Activated CD8-positive, alpha-beta memory T cell treated with anti-CD3 and anti-CD28 coated beads for 36 hours (primary cell): ENCODE results near the gene NMNAT2. TPM values are rescaled to one million over a fixed set of nuclear protein-coding genes. Genes with fewer than 3 reads are reported as not detected.
"Not testable (repeated sequence)": the region's sequence is repeated elsewhere in the genome, so short reads cannot be mapped to it uniquely, and the experiment has no call there.

ENCODE experiments used
- CTCF ChIA-PET: fragments of 350-600 bp; sonication (Branson Sonifier 250); formaldehyde crosslinking; loops from one replicate; lab custom pipeline; 2021; ENCODE audit warnings: antibody characterized with exemption; lab: Charles Lee
- POLR2A ChIA-PET: fragments of 350-600 bp; sonication (Branson Sonifier 250); formaldehyde crosslinking; loops from one replicate; lab custom pipeline; 2021; ENCODE audit warnings: antibody characterized with exemption; lab: Charles Lee
- total RNA-seq, 2 experiments: library from RNA; stranded (reverse); gene quantifications; one replicate each; pipeline ENCODE4 v1.2.3, GENCODE V29; 2021

NMNAT2 gene
- total RNA-seq, result not detected

DNA sequence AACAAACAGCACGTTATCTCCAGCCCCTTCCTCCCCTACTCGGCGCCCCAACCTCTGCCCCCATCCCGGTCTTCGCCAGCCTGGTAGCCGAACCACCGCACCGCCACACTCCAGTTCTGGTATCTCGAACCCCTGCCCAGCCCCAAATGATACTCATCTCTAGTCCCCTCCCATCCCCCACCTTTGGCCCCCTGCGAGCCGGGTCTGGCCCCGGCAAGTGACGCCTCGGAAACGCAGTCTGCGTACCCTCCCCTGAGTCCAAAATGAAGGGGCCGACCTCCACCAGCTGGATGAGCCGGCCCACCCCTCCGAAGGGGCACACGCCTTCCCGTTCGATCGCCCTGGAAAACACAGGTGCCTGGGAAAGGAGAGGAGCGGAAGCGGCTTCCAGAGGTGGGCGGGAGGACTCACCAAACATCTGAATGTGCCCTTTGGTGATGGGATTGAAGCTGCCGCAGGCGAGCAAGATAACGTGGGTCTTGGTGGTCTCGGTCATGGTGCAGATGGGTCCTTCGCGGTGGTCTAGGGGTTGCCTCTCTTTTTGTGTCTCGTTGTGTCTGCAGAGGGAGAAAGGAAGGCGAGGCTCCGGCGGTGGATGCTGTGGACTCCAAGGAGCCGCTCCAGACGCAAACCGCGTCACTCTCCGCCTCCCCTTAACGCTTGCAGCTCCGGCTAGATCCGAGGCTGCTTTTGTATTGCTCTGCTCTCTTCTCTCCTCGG, at the start of gene NMNAT2:
NMNAT2 (minus strand) TSS at position 609 of the 720 bp plus-strand sequence; CDS start at position 496, 113 bp downstream.
- CTCF ChIA-PET, result no interaction called here
- POLR2A ChIA-PET, result no interaction called here

GRCh38 chr1:183467687-183468086, 49.5 kb upstream of the NMNAT2 start:
- CTCF ChIA-PET, result no interaction called here
- POLR2A ChIA-PET, result no interaction called here

DNA sequence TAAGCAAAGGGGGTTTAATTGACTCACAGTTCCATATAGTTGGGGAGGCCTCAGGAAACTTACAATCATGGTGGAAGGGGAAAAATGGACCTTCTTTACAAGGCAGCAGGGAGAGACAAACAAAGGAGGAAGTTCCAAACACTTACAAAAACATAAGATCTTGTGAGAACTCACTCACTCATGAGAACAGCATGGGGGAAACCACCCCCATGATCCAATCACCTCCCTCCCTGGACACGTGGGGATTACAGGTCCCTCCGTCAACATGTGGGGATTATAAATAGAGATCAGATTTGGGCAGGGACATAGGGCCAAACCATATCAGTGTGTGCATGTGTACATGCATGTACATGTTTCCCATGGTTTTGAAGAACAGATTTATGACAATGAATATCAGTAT, 48.6 kb upstream of the NMNAT2 start:
- CTCF ChIA-PET, result no interaction called here
- POLR2A ChIA-PET, result no interaction called here

DNA sequence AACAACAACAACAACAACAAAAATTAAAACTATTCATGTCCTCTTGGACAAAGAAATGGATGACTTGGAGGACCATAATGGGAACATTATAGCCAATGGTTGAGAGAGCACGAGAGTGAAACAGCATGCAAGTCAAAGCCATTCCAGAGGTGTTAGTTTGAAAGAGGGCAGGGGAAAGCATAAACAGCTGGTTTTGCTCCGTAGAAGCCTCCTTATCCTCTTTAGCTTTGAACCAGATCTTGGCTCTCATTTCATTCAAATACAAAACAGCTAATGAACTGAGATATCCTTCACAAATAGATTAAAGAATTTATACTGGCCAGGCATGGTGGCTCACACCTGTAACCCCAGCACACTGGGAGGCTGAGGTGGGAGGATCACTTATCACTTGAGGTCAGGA, 45.4 kb upstream of the NMNAT2 start:
- POLR2A ChIA-PET, result no interaction called here
- CTCF ChIA-PET, result no interaction called here

DNA sequence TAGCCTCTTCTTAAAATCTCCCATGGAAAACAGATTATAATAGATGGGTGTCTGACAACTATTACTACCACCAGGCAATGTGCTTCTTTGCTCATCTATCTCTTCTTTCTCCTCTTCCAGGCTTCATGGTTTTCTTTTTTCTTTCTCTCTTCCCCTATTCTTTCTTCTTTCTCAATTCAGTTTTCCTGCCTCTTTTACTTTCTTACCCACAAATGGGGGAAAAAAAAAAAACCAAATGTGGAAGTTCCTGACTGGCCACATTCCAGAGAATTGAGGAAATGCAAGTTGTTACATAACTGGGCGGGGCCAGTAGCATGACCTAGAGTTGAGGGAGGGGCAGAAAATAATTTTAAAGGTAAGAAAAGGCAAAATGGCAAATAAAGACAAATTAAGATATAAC, 43.2 kb upstream of the NMNAT2 start:
- ChIA-PET POLR2A (no interaction called here), CTCF (no interaction called here)

GRCh38 chr1:183460596-183460995, 42.4 kb upstream of the NMNAT2 start:
- ChIA-PET CTCF (no interaction called here), POLR2A (no interaction called here)

- POLR2A ChIA-PET, result no interaction called here
- CTCF ChIA-PET, result no interaction called here
Observed at GRCh38 chr1:183457449-183457848, 39.3 kb upstream of the NMNAT2 start.

DNA sequence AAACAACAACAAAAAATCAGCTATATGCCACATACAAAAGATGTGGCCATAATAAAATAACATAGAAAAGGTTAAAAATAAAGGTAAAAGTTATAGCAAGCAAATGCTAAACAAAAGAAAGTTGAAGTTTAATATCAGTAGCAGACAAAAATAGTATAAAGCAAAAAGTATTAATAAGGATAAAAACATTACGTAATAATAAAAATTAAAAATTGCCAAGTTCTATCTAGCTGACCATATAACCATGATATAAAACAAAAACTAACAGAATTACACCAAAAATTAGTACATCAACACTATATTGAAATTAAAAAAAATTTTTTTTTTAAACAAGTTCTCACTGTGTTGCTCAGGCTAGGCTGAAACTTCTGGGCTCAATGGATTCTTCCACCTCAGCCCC, 38.6 kb upstream of the NMNAT2 start:
- POLR2A ChIA-PET, result no interaction called here
- CTCF ChIA-PET, result no interaction called here

GRCh38 chr1:183454377-183454776, 36.2 kb upstream of the NMNAT2 start:
- ChIA-PET CTCF (no interaction called here), POLR2A (no interaction called here)

DNA sequence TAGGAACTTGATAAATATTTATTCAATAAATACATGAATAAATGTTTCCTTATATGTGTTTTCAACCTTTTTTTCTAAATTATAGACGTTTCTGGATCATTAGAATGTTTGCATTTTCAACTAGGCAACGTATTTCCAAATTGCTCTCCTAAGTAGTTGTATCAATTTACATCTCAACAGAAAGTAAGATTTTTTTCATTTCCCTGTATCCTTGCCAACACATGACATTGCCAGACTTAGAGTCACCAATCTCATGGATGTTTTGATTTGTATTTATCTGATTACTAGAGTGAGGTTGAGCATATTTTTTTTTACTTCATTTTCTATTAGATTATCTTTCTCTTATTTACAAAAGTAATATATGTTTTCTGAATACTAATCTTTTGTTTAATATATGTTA, 31.9 kb upstream of the NMNAT2 start:
- ChIA-PET CTCF (no interaction called here), POLR2A (no interaction called here)

DNA sequence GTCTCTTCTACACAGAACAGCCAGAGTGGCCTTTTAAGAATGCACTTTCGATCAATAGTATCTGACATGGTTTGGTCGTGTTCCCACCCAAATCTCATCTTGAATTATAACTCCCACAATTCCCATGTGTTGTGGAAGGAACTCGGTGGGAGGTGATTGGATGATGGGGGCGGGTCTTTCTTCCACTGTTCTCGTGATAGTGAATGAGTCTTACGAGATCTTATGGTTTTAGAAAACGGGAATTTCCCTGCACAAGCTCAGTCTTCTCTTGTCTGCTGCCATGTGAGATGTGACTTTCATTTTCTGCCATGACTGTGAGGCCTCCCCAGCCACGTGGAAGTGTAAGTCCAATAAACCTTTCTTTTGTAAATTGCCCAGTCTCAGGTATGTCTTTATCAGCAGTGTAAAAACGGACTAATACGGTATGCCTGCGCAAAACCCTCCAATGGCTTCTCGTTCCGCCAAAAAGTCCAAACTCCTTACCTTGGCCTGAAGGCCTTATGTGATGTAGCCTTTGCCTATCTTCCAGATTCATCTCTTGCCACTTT, 31.1 kb upstream of the NMNAT2 start:
- ChIA-PET POLR2A (no interaction called here), CTCF (no interaction called here)

DNA sequence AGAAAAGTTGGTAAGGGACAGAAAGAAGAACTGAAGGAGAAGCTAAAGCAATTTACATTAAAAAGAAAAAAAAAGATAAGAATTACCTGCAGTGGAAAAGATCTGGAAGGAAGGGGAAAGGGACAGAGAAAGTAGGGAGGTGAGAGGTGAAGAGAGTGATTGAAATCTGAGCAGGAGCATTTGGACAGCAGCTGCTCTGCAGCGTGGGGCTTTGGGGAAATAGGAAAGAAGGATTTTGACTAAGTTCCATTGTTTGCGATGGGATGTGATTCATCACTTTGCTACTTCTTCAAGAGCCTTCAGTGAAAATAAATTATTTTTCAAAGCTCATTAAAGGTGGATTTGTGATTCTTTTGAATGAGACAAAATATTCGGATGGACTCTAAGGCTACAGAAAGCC, 26.1 kb upstream of the NMNAT2 start:
- ChIA-PET POLR2A (no interaction called here), CTCF (no interaction called here)

- POLR2A ChIA-PET, result no interaction called here
- CTCF ChIA-PET, result no interaction called here
Observed at GRCh38 chr1:183443466-183443865, 25.3 kb upstream of the NMNAT2 start.

DNA sequence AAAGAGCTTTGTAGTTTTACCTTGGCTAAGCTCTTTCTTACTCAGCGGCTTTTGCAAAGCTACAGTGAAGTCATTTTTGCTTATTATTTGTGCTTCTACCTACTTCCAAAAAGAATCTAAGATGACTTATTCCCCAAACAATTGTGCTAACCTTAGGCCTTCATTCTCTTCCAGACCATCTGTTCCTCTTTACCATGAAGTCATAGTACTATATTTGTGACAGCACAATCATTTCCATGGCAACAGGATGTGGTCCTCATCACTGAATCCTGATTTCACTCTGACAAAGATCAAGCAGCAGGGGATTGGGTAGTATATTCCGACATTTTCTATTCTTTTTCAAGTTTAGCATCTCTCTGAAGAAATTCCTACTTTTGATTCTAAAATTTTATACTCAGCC, 24.8 kb upstream of the NMNAT2 start:
- POLR2A ChIA-PET, result no interaction called here
- CTCF ChIA-PET, result no interaction called here

GRCh38 chr1:183438060-183438459, 19.9 kb upstream of the NMNAT2 start:
- POLR2A ChIA-PET, result no interaction called here
- CTCF ChIA-PET, result no interaction called here

GRCh38 chr1:183435497-183435896, 17.3 kb upstream of the NMNAT2 start:
- CTCF ChIA-PET, result no interaction called here

DNA sequence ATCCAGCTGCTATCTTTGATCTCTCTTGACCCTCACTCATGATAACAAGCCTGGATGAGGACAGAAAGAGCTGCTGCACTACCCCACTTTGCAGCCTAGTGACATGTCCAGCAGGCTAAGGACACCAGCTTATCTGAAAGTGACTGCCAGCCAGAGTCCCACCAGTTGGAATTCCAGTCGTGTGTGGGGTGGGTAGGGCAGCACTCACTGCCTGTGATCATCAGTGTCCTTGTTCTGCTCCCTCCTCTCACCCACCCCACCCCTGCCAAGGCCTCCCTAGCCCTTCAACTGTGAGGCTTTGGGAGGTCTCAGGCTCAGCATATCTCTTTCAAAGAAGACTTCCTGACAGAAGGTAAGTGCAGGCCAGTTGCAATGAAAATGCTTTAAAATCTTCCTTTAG, 15.5 kb upstream of the NMNAT2 start:
- ChIA-PET POLR2A (no interaction called here), CTCF (no interaction called here)

More at GRCh38 chr1:183435497-183435896, 17.3 kb upstream of the NMNAT2 start:
- POLR2A ChIA-PET, result no interaction called here

DNA sequence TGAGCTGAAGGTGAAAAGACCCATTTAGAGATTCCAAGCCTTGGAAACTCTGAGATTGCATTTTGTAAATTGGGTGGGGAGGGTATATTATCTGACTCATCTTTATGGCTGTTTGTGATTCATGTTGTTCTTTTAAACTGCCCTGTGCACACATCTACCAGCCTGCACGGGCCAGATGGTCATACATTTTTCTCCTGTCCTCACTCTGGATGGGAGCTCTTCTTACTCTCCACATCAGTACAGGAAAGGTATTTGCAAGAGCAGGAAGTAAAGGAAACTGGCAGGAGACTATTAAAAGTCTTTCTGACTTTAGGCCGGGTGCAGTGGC, 14.3 kb upstream of the NMNAT2 start:
- POLR2A ChIA-PET, result no interaction called here
- CTCF ChIA-PET, result no interaction called here

GRCh38 chr1:183431840-183432547, 13.8 kb upstream of the NMNAT2 start:
- CTCF ChIA-PET, result no interaction called here
- POLR2A ChIA-PET, result no interaction called here

DNA sequence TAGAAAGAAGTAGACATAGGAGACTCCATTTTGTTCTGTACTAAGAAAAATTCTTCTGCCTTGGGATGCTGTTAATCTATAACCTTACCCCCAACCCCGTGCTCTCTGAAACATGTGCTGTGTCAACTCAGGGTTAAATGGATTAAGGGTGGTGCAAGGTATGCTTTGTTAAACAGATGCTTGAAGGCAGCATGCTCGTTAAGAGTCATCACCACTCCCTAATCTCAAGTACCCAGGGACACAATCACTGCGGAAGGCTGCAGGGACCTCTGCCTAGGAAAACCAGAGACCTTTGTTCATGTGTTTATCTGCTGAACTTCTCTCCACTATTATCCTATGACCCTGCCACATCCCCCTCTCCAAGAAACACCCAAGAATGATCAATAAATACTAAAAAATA, 9.4 kb upstream of the NMNAT2 start:
- POLR2A ChIA-PET, CTCF ChIA-PET: not testable (repeated sequence)

- CTCF ChIA-PET, result no interaction called here
- POLR2A ChIA-PET, result no interaction called here
Observed at GRCh38 chr1:183424691-183425090, 6.5 kb upstream of the NMNAT2 start.
